ENCODE measurements around the gene CHTOP.

Gene CHTOP

DNA sequence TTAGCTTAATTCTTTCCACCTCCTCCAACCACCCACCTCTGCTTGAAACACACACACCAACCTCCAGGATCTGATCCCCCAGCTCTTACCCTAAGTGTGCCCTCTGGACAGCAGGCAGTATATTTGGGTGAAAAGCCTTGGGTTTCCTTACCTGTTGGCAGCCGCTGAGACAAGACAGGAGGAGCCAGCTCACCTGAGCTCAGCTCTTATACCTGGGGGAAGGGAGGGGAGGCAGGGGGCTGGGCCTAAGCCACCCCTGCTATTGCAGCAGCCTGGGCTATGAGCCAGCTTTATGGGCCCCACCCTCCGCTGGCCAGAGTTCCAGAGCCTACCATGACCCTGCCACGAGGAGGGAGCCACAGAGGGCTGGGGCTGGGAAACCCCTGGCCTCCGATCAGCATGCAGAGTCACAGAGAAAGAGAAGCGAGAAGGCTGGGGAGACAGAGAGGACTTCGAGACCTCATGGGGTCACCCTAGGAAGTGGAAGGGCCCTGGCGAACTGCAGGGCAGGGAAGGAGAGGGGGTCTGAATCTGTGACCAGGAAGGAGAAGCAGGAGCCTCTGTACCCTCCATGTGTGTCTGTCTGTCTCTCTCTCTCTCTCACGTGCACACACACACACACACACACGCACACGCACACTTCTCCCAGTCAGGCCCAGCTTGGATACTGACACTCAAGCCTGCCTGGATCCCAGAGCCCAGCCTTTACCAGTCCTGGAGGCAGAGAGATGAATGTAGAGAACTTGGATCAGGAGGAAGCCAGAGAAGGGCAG, 17.5 kb upstream of the CHTOP start, which contains the start of gene S100A14 (continued):
- TF ChIP-seq, protein P1, sequence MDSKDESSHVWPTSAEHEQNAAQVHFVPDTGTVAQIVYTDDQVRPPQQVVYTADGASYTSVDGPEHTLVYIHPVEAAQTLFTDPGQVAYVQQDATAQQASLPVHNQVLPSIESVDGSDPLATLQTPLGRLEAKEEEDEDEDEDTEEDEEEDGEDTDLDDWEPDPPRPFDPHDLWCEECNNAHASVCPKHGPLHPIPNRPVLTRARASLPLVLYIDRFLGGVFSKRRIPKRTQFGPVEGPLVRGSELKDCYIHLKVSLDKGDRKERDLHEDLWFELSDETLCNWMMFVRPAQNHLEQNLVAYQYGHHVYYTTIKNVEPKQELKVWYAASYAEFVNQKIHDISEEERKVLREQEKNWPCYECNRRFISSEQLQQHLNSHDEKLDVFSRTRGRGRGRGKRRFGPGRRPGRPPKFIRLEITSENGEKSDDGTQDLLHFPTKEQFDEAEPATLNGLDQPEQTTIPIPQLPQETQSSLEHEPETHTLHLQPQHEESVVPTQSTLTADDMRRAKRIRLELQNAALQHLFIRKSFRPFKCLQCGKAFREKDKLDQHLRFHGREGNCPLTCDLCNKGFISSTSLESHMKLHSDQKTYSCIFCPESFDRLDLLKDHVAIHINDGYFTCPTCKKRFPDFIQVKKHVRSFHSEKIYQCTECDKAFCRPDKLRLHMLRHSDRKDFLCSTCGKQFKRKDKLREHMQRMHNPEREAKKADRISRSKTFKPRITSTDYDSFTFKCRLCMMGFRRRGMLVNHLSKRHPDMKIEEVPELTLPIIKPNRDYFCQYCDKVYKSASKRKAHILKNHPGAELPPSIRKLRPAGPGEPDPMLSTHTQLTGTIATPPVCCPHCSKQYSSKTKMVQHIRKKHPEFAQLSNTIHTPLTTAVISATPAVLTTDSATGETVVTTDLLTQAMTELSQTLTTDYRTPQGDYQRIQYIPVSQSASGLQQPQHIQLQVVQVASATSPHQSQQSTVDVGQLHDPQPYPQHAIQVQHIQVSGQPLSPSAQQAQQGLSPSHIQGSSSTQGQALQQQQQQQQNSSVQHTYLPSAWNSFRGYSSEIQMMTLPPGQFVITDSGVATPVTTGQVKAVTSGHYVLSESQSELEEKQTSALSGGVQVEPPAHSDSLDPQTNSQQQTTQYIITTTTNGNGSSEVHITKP (tag by site-specific recombination; IDR thresholded peaks at IDR 0.05): 0 out of 2 replicates have a peak, but pooled peaks have one; percentile 32
- TF ChIP-seq ZNF184 (tag by site-specific recombination; IDR thresholded peaks at IDR 0.05): no peak
- no peak for TF ChIP-seq ZNF311 (tag by site-specific recombination; IDR thresholded peaks at IDR 0.05; ENCODE audit: borderline replicate concordance)
- TF ChIP-seq ZNF174 (tag by site-specific recombination; IDR thresholded peaks at IDR 0.05): no peak
- TF ChIP-seq, protein P2, sequence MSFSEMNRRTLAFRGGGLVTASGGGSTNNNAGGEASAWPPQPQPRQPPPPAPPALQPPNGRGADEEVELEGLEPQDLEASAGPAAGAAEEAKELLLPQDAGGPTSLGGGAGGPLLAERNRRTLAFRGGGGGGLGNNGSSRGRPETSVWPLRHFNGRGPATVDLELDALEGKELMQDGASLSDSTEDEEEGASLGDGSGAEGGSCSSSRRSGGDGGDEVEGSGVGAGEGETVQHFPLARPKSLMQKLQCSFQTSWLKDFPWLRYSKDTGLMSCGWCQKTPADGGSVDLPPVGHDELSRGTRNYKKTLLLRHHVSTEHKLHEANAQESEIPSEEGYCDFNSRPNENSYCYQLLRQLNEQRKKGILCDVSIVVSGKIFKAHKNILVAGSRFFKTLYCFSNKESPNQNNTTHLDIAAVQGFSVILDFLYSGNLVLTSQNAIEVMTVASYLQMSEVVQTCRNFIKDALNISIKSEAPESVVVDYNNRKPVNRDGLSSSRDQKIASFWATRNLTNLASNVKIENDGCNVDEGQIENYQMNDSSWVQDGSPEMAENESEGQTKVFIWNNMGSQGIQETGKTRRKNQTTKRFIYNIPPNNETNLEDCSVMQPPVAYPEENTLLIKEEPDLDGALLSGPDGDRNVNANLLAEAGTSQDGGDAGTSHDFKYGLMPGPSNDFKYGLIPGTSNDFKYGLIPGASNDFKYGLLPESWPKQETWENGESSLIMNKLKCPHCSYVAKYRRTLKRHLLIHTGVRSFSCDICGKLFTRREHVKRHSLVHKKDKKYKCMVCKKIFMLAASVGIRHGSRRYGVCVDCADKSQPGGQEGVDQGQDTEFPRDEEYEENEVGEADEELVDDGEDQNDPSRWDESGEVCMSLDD (tag by site-specific recombination; IDR thresholded peaks at IDR 0.05): no peak
- no peak for TF ChIP-seq ZBTB48 (tag by site-specific recombination; IDR thresholded peaks at IDR 0.05)
- no peak for TF ChIP-seq KLF16 (tag by site-specific recombination; IDR thresholded peaks at IDR 0.05)
- TF ChIP-seq ZNF830 (tag by site-specific recombination; IDR thresholded peaks at IDR 0.05; ENCODE audit: low read depth): no peak
- TF ChIP-seq, protein P3, sequence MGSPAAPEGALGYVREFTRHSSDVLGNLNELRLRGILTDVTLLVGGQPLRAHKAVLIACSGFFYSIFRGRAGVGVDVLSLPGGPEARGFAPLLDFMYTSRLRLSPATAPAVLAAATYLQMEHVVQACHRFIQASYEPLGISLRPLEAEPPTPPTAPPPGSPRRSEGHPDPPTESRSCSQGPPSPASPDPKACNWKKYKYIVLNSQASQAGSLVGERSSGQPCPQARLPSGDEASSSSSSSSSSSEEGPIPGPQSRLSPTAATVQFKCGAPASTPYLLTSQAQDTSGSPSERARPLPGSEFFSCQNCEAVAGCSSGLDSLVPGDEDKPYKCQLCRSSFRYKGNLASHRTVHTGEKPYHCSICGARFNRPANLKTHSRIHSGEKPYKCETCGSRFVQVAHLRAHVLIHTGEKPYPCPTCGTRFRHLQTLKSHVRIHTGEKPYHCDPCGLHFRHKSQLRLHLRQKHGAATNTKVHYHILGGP (tag by site-specific recombination; IDR thresholded peaks at IDR 0.05): no peak

DNA sequence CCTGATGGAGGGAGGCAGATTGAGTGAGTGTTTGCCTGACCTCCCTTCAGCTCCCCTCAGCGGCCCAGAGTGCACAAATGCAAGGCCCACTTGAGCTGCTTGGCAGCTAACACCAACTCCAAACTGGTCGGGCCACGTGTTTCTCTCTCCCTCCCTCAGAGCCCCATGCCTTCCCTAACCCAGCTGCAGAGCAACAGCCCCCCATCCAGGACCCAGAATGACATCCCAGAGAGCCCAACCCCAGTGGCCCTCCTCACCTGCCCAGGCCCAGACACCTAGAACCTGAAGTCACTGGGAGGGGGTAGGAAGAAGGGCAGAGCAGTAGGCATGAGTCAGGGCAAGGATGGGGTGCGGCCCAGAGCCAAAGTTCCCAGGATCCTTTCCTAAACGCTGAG, 17.0 kb upstream of the CHTOP start:
- H3K9me3 ChIP-seq (ENCODE audit: control insufficient read depth, insufficient read depth, low read depth, low read length): no peaks in the 10 kb centered on the region
- TF ChIP-seq RBAK (tag by site-specific recombination; IDR thresholded peaks at IDR 0.05): no peak
- TF ChIP-seq ZBTB17 (tag by site-specific recombination; IDR thresholded peaks at IDR 0.05): peak; percentile 55
- ChIA-PET CTCF (interaction anchor here (0.6 kb wide), 1 partner anchor 65 kb away, joined by 4 read pairs; no protein-coding TSS in a partner anchor), POLR2A (interaction anchor here (3.0 kb wide), 1 partner anchor 10 kb away, joined by 21 read pairs; the partner anchor contains the start of gene S100A13)
- no peak overlapping the region for H3K4me3 ChIP-seq (ENCODE audit: low read depth, low read length)
- H3K27ac ChIP-seq (ENCODE audit: extremely low read depth, low read depth, low read length): no peak overlapping the region
- no peaks in the 10 kb centered on the region for H3K4me1 ChIP-seq (ENCODE audit: control insufficient read depth, insufficient read depth, low read length)
- H3K36me3 ChIP-seq (ENCODE audit: control insufficient read depth in 2 of 2, insufficient read depth in 1 of 2, low read length in 2 of 2): peaks cover 0 to 21% of the 10 kb centered on the region in 2 experiments; a peak in 2 of 3 replicates

DNA sequence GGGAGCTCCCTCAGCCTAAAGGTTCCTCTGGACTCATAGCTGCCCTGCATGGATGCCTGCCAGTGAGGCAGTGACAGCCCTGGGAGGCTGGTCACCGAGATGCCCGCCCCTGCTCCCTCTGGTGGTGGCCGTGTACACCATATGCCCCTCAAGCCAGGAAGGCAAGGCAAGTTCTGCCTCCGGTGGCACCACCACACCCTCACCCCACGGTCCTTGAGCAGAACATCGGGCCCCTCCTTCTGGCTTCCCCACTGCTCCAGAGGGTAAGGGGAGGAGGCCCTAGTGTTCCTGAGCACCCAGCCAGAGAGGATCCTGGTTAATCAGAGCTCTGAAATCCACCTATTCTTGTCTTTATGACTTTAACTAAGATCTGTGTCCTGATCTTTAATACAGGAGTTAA, 16.2 kb upstream of the CHTOP start:
- TF ChIP-seq, protein P4, sequence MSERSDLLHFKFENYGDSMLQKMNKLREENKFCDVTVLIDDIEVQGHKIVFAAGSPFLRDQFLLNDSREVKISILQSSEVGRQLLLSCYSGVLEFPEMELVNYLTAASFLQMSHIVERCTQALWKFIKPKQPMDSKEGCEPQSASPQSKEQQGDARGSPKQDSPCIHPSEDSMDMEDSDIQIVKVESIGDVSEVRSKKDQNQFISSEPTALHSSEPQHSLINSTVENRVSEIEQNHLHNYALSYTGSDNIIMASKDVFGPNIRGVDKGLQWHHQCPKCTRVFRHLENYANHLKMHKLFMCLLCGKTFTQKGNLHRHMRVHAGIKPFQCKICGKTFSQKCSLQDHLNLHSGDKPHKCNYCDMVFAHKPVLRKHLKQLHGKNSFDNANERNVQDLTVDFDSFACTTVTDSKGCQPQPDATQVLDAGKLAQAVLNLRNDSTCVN (tag by site-specific recombination; optimal IDR thresholded peaks at IDR 0.05): no peak
- TF ChIP-seq ZNF221 (tag by site-specific recombination; IDR thresholded peaks at IDR 0.05; ENCODE audit: borderline replicate concordance): no peak
- 0 out of 2 replicates have a peak, but pooled peaks have one; percentile 29 for TF ChIP-seq ZNF335 (tag by site-specific recombination; conservative IDR thresholded peaks at IDR 0.05)
- POLR2A ChIA-PET: interaction anchor here (2.3 to 3.7 kb wide), 2 partner anchors 9 to 17 kb away, joined by 15 to 17 read pairs; partner anchors contain the start of genes CHTOP and S100A13

More for the DNA sequence above, 16.2 kb upstream of the CHTOP start:
- no peaks in the 10 kb centered on the region for H3K4me1 ChIP-seq (ENCODE audit: control insufficient read depth, insufficient read depth, low read length)
- H3K27ac ChIP-seq (ENCODE audit: extremely low read depth, low read depth, low read length): no peak overlapping the region
- CTCF ChIA-PET: interaction anchor here (2.4 kb wide), 1 partner anchor 10 kb away, joined by 18 read pairs; the partner anchor contains the start of genes S100A1 and S100A13
- peaks cover 0 to 28% of the 10 kb centered on the region in 2 experiments; a peak in 2 of 3 replicates for H3K36me3 ChIP-seq (ENCODE audit: control insufficient read depth in 2 of 2, insufficient read depth in 1 of 2, low read length in 2 of 2)
- no peak overlapping the region for H3K4me3 ChIP-seq (ENCODE audit: low read depth, low read length)
- H3K9me3 ChIP-seq (ENCODE audit: control insufficient read depth, insufficient read depth, low read depth, low read length): no peaks in the 10 kb centered on the region
